HepG2 (cell line): ENCODE data around the gene AS3MT.

Experiments used
- E2F2 ChIP-seq: sonication (generic); formaldehyde crosslinking; IDR thresholded peaks from 2 replicates; pipeline ENCODE4 v1.4.0; 2020; ENCODE audit warnings: missing genetic modification reagents, borderline replicate concordance
- ELF1 ChIP-seq: sonication (generic); formaldehyde crosslinking; IDR thresholded peaks from 2 replicates; pipeline ENCODE4 v1.4.0; 2020; ENCODE audit warnings: missing genetic modification reagents
- IRF2 ChIP-seq: IDR thresholded peaks from 2 replicates; pipeline ENCODE4 v1.6.1; 2018; ENCODE audit warnings: missing genetic modification reagents, missing compliant biosample characterization
- ISX ChIP-seq: sonication (generic); formaldehyde crosslinking; conservative IDR thresholded peaks from 2 replicates; pipeline ENCODE4 v1.5.0; 2020; ENCODE audit warnings: missing genetic modification reagents
- MAX ChIP-seq: IDR thresholded peaks from 2 replicates; pipeline ENCODE4 v1.6.1; 2012; ENCODE audit warnings: inconsistent platforms
- POLR2AphosphoS5 ChIP-seq: IDR thresholded peaks from 2 replicates; pipeline ENCODE4 v1.6.1; 2012; ENCODE audit warnings: low read depth, low read length
- TF ChIP-seq, protein P1 (sequence below): sonication (generic); formaldehyde crosslinking; IDR thresholded peaks from 2 replicates; pipeline ENCODE4 v1.5.0; 2020; ENCODE audit warnings: missing genetic modification reagents

- TF ChIP-seq ELF1 (CRISPR knock-in tag) (no peak), E2F2 (CRISPR knock-in tag) (no peak), IRF2 (no peak), MAX (no peak), POLR2AphosphoS5 (no peak), ISX (no peak)
- TF ChIP-seq, protein P1, sequence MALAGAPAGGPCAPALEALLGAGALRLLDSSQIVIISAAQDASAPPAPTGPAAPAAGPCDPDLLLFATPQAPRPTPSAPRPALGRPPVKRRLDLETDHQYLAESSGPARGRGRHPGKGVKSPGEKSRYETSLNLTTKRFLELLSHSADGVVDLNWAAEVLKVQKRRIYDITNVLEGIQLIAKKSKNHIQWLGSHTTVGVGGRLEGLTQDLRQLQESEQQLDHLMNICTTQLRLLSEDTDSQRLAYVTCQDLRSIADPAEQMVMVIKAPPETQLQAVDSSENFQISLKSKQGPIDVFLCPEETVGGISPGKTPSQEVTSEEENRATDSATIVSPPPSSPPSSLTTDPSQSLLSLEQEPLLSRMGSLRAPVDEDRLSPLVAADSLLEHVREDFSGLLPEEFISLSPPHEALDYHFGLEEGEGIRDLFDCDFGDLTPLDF = no peak
Observed at GRCh38 chr10:102931643-102932042, 62.4 kb downstream of the AS3MT start.
